SKM-1 treated with dmso at 0.1 percent for 144 hours (cell line): ENCODE data around the gene RPL23.

ENCODE experiments used
- DNase-seq: peaks from one replicate; lab custom pipeline; 2025; ENCODE audit not compliant: unreplicated experiment; lab: John Stamatoyannopoulos, UW

The RPL23 gene

DNA sequence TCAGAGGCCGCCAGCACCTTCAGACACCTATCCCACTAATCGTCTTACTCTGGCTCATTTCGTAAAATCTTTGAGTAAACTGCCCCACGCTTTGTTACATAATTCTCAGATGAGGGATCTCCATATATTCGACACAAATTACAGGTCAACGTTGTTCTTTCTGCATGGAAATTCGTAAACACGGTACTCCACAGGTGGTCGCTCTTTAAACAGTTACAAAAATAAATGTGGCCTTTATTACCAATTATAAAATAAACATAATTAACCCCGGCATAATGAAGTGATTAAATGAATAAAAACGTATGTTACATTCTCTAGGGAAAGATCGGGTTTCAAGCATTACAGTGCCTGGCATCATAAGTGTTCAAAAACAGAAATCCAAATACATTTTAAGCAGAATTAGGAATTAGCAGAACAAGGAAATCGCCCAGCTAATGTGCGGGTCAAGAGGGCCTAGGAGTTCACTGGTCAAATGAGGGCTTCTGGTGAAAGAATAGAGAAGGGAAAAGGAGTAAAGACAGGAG lies 53.2 kb downstream of the RPL23 start:
- DNase-seq = no peak

DNA sequence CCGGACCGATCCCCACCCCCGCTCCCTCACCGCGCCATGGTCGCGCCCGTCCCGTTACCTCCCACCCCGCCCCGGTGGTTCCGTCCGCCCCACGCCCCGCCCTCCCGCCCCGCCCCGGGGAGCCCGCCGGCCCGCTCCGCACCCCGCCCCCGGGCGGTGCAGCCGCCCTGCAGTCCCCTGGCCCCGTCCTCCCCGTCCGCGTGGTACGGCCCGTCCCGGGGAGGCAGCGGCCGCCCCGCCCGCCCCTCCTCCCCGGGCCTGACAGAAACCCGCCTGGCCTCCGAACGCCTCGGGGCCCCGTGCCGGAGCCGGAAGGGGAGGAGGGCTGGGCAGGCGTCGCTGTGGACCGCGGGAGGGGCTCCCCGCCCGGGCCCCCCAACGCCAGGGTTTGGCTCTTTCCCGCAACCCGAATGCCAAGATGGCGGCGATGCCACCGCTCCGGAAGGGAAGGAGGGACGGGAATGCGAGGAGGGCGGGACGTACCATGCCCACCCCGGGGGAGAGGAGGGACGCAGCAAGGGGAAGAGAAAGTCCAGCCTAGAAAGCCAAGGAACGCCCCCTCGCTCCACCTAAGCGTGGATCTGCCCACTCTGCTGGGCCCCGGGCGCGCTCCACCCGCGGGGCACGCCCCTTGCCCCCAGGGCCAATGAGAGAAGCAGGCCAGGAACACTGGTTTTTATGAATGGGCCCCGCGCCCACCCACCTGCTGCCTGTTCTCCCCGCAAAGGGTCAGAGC lies 53.9 kb downstream of the RPL23 start, which contains the start of gene PIP4K2B:
PIP4K2B (minus strand) TSS at position 56 of the 736 bp plus-strand sequence. CDS start 132 bp downstream, outside the sequence.
- peak; percentile 97 for DNase-seq

DNA sequence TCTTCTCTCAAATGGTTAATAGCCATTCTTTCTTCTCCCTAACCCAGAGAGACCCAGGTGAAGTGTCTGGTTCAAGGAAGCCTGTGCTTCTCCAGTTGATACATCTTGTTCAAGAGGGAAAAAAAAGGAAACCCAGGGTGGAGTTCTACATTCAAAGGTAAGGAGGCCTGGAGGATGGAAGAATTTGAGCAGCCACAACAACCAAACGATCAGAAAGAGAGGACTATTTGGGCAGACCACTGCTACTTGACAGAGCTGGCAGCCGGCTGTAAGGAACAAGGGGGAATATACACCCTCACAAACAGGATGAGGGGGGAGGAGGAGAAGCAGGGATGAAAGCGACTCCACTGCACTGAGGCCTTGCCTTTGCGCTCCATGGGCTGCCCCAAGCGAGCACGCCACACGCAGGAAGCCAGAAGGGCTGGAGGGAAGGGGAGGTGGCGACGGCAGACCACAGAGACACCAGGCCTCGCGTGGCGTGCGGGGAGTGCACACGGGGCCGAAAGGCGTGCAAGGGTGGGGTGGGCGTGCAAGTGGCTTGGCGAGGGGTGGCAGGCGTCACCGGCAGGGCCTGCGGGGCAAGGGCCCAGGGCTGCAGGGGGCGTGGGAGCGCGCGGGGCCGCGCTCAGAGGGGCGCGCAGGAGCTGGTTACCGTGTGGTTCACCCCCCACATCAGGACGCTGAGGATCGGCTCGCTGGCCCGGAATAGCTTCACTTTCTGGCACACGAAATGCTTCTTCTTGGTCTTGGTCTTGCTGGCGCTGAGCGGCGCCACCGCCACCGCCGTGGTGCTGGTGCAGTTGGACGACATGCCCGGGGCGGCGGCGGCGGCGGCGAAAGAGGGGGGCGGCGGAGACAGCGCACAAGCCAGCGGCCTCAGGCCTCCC lies 54.7 kb downstream of the RPL23 start:
- peak; percentile 59 for DNase-seq
